ENCODE results near the gene COL5A1. TPM values are rescaled to one million over a fixed set of nuclear protein-coding genes. Genes with fewer than 3 reads are reported as not detected.
A peak's percentile ranks its signal among the peaks of the same experiment; 100 is the strongest.

Gene COL5A1
- total and polyA plus RNA-seq, 3 experiments from 2014 or later = 0.02 to 0.43 (median 0.13) TPM

DNA sequence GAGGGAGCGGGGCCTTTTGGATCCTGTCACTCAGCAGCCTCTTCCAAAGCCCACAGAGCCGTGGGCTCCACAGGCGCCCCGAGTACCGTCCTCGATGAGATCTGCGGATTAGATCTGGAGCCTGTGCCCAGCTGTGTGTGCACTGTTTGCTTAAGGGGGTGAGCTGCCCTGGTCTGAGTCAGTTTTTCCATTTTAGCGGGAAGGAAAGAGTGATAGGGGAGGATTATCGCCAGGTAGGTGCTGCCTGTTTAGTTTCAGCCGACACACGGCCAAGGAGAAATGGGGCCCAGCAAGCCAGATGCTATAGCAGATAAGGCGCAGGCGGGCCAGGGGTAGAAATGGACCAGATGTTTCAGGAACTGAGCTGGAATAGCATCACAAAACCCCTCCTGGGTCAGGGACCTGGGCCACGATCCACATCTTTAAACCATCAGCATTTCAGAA lies 18.1 kb downstream of the COL5A1 start:
- peaks cover 0 to 10% (median 0%) of the 10 kb centered on the region in 3 donors for H3K36me3 Mint-ChIP-seq
- H3K27ac Mint-ChIP-seq = no peak overlapping the region
- ChIA-PET CTCF (no interaction called here), POLR2A (no interaction called here)
- Histone ChIP-seq H3K27ac (ENCODE audit: low read depth, low read length) (no peak overlapping the region), H3K9me3 (ENCODE audit: low read length) (no peaks in the 10 kb centered on the region), H3K27me3 (ENCODE audit: insufficient read depth, low read length, poor library complexity, severe bottlenecking) (no peaks in the 10 kb centered on the region), H3K36me3 (ENCODE audit: insufficient read depth, low read length) (no peaks in the 10 kb centered on the region), H3K4me3 (ENCODE audit: low read length) (no peak overlapping the region), H3K4me1 (ENCODE audit: insufficient read depth, low read length) (no peaks in the 10 kb centered on the region)
- no peaks in the 10 kb centered on the region for H3K4me1 Mint-ChIP-seq
- DNase-seq = no peak
- peaks cover 5 to 16% (median 13%) of the 10 kb centered on the region in 5 donors for H3K9me3 Mint-ChIP-seq
- H3K4me3 Mint-ChIP-seq = no peak overlapping the region
- peaks cover 3 to 8% of the 10 kb centered on the region in 2 donors for H3K27me3 Mint-ChIP-seq

DNA sequence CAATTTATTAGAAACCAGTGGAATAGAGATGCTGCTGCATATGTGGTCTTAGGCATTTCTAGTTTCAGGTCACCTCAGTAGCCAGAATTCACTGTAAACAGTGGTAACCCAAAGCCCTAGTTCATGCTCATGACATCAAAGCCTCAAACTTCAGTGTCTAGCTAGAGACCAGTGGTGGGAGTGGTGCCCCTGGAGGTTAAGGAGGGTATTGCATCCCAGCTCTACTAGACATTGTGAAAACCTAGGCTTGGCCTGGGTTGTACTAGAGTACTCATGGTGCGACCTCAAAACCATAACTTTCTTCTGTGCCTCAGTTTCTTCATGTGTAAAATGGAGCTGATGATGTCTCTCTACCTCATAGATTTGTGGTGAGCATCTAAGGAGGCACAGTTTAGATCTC lies 18.8 kb downstream of the COL5A1 start:
- H3K4me1 ChIP-seq (ENCODE audit: insufficient read depth, low read length) = no peaks in the 10 kb centered on the region
- POLR2A ChIA-PET = no interaction called here
- peaks cover 5 to 16% (median 13%) of the 10 kb centered on the region in 5 donors for H3K9me3 Mint-ChIP-seq
- DNase-seq = peak in 1 of 5 donors; percentile 9
- H3K9me3 ChIP-seq (ENCODE audit: low read length) = no peaks in the 10 kb centered on the region
- no peaks in the 10 kb centered on the region for H3K27me3 ChIP-seq (ENCODE audit: insufficient read depth, low read length, poor library complexity, severe bottlenecking)
- CTCF ChIA-PET = no interaction called here
- H3K4me3 Mint-ChIP-seq = no peak overlapping the region
- H3K27me3 Mint-ChIP-seq = peaks cover 3 to 10% of the 10 kb centered on the region in 2 donors
- no peak overlapping the region for H3K27ac ChIP-seq (ENCODE audit: low read depth, low read length)
- H3K27ac Mint-ChIP-seq = no peak overlapping the region
- H3K4me3 ChIP-seq (ENCODE audit: low read length) = no peak overlapping the region
- H3K36me3 ChIP-seq (ENCODE audit: insufficient read depth, low read length) = no peaks in the 10 kb centered on the region
- no peaks in the 10 kb centered on the region for H3K4me1 Mint-ChIP-seq
- peaks cover 0 to 10% (median 0%) of the 10 kb centered on the region in 3 donors for H3K36me3 Mint-ChIP-seq

DNA sequence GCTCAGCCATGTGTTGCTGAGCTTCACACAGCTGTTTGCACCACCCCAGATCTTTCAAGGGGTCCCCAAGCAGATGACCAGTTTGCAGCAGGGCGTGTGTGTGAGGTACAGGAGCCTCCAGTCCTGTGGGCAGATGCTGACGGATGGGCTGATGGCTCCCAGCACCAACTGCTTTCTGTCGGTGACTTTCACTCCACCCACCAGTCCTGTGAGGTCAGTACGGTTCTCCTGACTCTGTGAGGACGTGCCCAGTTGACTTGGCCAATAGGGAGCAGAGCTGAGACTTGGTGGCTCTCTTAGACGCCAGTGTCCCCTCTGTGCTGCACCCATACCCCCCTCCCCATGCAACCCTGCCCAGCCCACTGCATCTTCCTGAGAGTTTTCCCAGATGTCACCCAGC lies 19.7 kb downstream of the COL5A1 start:
- DNase-seq = no peak
- Mint-ChIP-seq H3K4me3 (no peak overlapping the region), H3K9me3 (peaks cover 5 to 16% (median 13%) of the 10 kb centered on the region in 5 donors), H3K36me3 (peaks cover 0 to 10% (median 0%) of the 10 kb centered on the region in 3 donors), H3K27ac (no peak overlapping the region), H3K4me1 (no peaks in the 10 kb centered on the region), H3K27me3 (peaks cover 3 to 11% of the 10 kb centered on the region in 2 donors)
- no peaks in the 10 kb centered on the region for H3K9me3 ChIP-seq (ENCODE audit: low read length)
- no peaks in the 10 kb centered on the region for H3K36me3 ChIP-seq (ENCODE audit: insufficient read depth, low read length)
- H3K4me1 ChIP-seq (ENCODE audit: insufficient read depth, low read length) = no peaks in the 10 kb centered on the region
- H3K27me3 ChIP-seq (ENCODE audit: insufficient read depth, low read length, poor library complexity, severe bottlenecking) = no peaks in the 10 kb centered on the region
- H3K4me3 ChIP-seq (ENCODE audit: low read length) = no peak overlapping the region
- ChIA-PET POLR2A (no interaction called here), CTCF (no interaction called here)
- H3K27ac ChIP-seq (ENCODE audit: low read depth, low read length) = no peak overlapping the region

- Histone ChIP-seq H3K27me3 (ENCODE audit: insufficient read depth, low read length, poor library complexity, severe bottlenecking) (no peaks in the 10 kb centered on the region), H3K9me3 (ENCODE audit: low read length) (no peaks in the 10 kb centered on the region), H3K36me3 (ENCODE audit: insufficient read depth, low read length) (no peaks in the 10 kb centered on the region), H3K27ac (ENCODE audit: low read depth, low read length) (no peak overlapping the region), H3K4me3 (ENCODE audit: low read length) (no peak overlapping the region), H3K4me1 (ENCODE audit: insufficient read depth, low read length) (no peaks in the 10 kb centered on the region)
- Mint-ChIP-seq H3K4me1 (no peaks in the 10 kb centered on the region), H3K27me3 (peaks cover 3 to 14% of the 10 kb centered on the region in 2 donors), H3K27ac (no peak overlapping the region), H3K4me3 (no peak overlapping the region), H3K36me3 (peaks cover 0 to 10% (median 0%) of the 10 kb centered on the region in 3 donors), H3K9me3 (peaks cover 5 to 16% (median 13%) of the 10 kb centered on the region in 5 donors)
- DNase-seq = no peak
- ChIA-PET POLR2A (no interaction called here), CTCF (no interaction called here)
Observed at GRCh38 chr9:134661791-134662142, 20.2 kb downstream of the COL5A1 start.

- Mint-ChIP-seq H3K27me3 (peaks cover 3 to 14% of the 10 kb centered on the region in 2 donors), H3K9me3 (peaks cover 5 to 16% (median 13%) of the 10 kb centered on the region in 5 donors), H3K27ac (peak overlapping the region in 1 of 8 donors; percentile 48), H3K36me3 (peaks cover 0 to 10% (median 0%) of the 10 kb centered on the region in 3 donors), H3K4me3 (no peak overlapping the region), H3K4me1 (no peaks in the 10 kb centered on the region)
- CTCF ChIA-PET = no interaction called here
- Histone ChIP-seq H3K4me3 (ENCODE audit: low read length) (no peak overlapping the region), H3K9me3 (ENCODE audit: low read length) (no peaks in the 10 kb centered on the region), H3K27me3 (ENCODE audit: insufficient read depth, low read length, poor library complexity, severe bottlenecking) (no peaks in the 10 kb centered on the region), H3K4me1 (ENCODE audit: insufficient read depth, low read length) (no peaks in the 10 kb centered on the region), H3K27ac (ENCODE audit: low read depth, low read length) (no peak overlapping the region), H3K36me3 (ENCODE audit: insufficient read depth, low read length) (no peaks in the 10 kb centered on the region)
- DNase-seq = peak in 1 of 5 donors; percentile 39
- POLR2A ChIA-PET = no interaction called here
Observed at GRCh38 chr9:134662143-134662876, 20.7 kb downstream of the COL5A1 start.

DNA sequence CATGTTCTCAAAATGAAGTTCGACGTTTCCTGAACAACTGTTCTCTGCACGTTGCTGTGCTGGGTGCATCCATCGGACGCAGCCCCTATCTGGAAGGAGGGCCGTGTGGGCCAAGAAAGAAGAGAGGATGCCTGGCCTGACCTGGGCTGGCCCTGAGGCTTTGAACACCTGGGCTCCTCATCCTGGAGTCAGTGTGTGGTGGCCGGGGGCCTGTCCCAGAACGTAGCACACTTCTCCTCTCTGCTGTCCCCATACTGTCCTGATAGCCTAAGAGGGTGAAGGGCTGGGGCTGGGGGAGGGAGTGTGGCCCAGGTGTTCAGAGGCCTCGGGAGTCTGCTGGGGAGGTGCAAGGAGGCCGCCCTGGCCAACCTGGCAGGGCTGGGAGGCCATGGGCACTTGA lies 21.5 kb downstream of the COL5A1 start:
- peak in 1 of 5 donors; percentile 26 for DNase-seq
- peaks cover 0 to 10% (median 0%) of the 10 kb centered on the region in 3 donors for H3K36me3 Mint-ChIP-seq
- ChIA-PET CTCF (no interaction called here), POLR2A (no interaction called here)
- H3K4me3 ChIP-seq (ENCODE audit: low read length) = no peak overlapping the region
- no peak overlapping the region for H3K27ac Mint-ChIP-seq
- H3K4me3 Mint-ChIP-seq = no peak overlapping the region
- H3K27me3 Mint-ChIP-seq = peaks cover 3 to 14% of the 10 kb centered on the region in 2 donors
- H3K9me3 ChIP-seq (ENCODE audit: low read length) = no peaks in the 10 kb centered on the region
- H3K9me3 Mint-ChIP-seq = peaks cover 5 to 16% (median 13%) of the 10 kb centered on the region in 5 donors
- H3K4me1 Mint-ChIP-seq = no peaks in the 10 kb centered on the region
- no peaks in the 10 kb centered on the region for H3K4me1 ChIP-seq (ENCODE audit: insufficient read depth, low read length)
- H3K36me3 ChIP-seq (ENCODE audit: insufficient read depth, low read length) = no peaks in the 10 kb centered on the region
- H3K27me3 ChIP-seq (ENCODE audit: insufficient read depth, low read length, poor library complexity, severe bottlenecking) = no peaks in the 10 kb centered on the region
- no peak overlapping the region for H3K27ac ChIP-seq (ENCODE audit: low read depth, low read length)

DNA sequence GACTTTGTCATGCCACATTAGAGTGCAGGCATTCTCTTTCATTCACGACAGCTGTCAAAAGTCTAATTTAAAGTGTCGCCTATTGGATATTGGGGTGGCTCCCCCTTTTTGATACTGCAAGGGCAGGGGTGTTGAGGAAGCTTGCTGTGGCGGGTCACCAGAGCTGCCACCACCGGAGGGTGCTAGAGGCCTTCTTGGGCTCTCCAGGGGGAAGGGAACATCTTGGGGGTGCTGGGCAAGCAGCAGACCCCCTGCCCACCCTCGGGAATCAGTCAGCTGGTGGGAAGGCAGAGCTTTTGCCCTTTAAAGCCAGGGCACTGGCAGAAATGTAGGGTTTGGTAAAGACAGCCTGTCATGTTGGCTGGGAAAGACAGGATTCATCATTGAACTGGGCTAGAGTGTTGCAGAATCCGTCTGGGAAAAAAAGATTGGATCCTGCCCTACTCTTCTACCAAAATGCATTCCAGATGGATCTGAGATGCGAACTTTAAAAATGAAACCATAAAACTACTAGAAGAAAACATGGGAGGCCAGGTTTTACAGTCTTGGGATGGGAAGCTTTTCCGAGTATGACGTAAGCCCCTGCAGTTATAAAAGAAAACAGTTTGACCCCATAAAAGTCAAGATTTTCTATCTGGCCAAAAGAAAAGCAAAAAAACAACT lies 22.3 kb downstream of the COL5A1 start:
- peaks cover 7 to 14% of the 10 kb centered on the region in 2 donors for H3K27me3 Mint-ChIP-seq
- H3K36me3 Mint-ChIP-seq = peaks cover 0 to 10% (median 0%) of the 10 kb centered on the region in 3 donors
- no peaks in the 10 kb centered on the region for H3K4me1 Mint-ChIP-seq
- ChIA-PET POLR2A (no interaction called here), CTCF (no interaction called here)
- no peaks in the 10 kb centered on the region for H3K27me3 ChIP-seq (ENCODE audit: insufficient read depth, low read length, poor library complexity, severe bottlenecking)
- no peak overlapping the region for H3K4me3 ChIP-seq (ENCODE audit: low read length)
- no peaks in the 10 kb centered on the region for H3K9me3 ChIP-seq (ENCODE audit: low read length)
- no peaks in the 10 kb centered on the region for H3K36me3 ChIP-seq (ENCODE audit: insufficient read depth, low read length)
- H3K4me1 ChIP-seq (ENCODE audit: insufficient read depth, low read length) = no peaks in the 10 kb centered on the region
- no peak overlapping the region for H3K27ac ChIP-seq (ENCODE audit: low read depth, low read length)
- no peak overlapping the region for H3K27ac Mint-ChIP-seq
- H3K9me3 Mint-ChIP-seq = peaks cover 5 to 16% (median 13%) of the 10 kb centered on the region in 5 donors
- peak in 1 of 5 donors; percentile 20 for DNase-seq
- no peak overlapping the region for H3K4me3 Mint-ChIP-seq

- ChIA-PET POLR2A (no interaction called here), CTCF (no interaction called here)
- no peak overlapping the region for H3K4me3 ChIP-seq (ENCODE audit: low read length)
- H3K9me3 ChIP-seq (ENCODE audit: low read length) = no peaks in the 10 kb centered on the region
- no peaks in the 10 kb centered on the region for H3K4me1 Mint-ChIP-seq
- H3K4me1 ChIP-seq (ENCODE audit: insufficient read depth, low read length) = no peaks in the 10 kb centered on the region
- no peak overlapping the region for H3K27ac ChIP-seq (ENCODE audit: low read depth, low read length)
- DNase-seq = peak in 1 of 5 donors; percentile 12
- H3K27ac Mint-ChIP-seq = no peak overlapping the region
- H3K4me3 Mint-ChIP-seq = no peak overlapping the region
- peaks cover 0 to 10% (median 0%) of the 10 kb centered on the region in 3 donors for H3K36me3 Mint-ChIP-seq
- peaks cover 7 to 15% of the 10 kb centered on the region in 2 donors for H3K27me3 Mint-ChIP-seq
- H3K36me3 ChIP-seq (ENCODE audit: insufficient read depth, low read length) = no peaks in the 10 kb centered on the region
- no peaks in the 10 kb centered on the region for H3K27me3 ChIP-seq (ENCODE audit: insufficient read depth, low read length, poor library complexity, severe bottlenecking)
- H3K9me3 Mint-ChIP-seq = peaks cover 5 to 16% (median 13%) of the 10 kb centered on the region in 5 donors
Observed at GRCh38 chr9:134664446-134664845, 22.8 kb downstream of the COL5A1 start.
